CD4-positive, alpha-beta T cell treated with Interleukin-17A for 4 hours (primary cell): ENCODE results near the gene SH2D2A.
A peak's percentile ranks its signal among the peaks of the same experiment; 100 is the strongest.

Source experiments
- DNase-seq: peaks from one replicate; pipeline ENCODE4 v3.0.0-alpha.2; 2020; ENCODE audit warnings: mixed read lengths

SH2D2A gene

DNA sequence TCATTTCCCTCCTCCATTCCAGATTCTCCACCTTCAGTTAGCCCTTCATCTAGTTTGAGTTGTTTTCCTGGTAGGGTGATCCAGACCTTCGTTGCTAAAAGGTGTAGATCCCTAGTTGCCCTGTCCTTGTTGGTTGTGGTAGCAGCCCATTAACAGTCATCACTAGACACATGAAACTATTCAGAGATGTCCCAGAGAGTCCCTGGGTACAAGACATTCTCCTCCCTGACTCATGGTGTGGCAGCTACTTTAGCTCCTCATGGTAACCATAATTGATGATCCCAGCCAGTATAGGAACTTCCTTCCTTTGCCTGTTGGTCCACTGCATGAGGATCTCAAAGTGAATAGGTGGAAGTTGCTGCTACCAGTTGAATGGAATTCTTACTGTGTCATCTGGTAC is 6.0 kb upstream of the SH2D2A start:
- DNase-seq: no peak

DNA sequence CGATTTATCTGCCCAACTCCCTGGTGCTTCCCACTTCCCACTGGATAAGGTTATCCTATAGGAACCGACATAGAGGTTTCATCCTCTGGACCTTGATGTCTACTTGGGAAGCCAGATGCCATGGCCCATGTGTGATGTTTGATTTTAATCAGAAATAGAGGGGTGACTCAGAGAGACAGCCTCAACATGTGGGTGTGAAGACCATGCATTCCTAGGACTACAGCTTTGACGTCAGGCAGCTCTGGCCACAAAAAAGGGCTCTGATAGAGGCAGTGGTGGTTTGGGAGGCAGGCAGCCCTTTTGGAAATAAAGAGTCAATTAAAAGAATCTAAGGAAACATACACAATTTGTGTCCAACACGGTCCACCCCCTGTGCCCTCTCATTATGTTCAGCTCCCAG is 5.2 kb upstream of the SH2D2A start:
- no peak for DNase-seq

DNA sequence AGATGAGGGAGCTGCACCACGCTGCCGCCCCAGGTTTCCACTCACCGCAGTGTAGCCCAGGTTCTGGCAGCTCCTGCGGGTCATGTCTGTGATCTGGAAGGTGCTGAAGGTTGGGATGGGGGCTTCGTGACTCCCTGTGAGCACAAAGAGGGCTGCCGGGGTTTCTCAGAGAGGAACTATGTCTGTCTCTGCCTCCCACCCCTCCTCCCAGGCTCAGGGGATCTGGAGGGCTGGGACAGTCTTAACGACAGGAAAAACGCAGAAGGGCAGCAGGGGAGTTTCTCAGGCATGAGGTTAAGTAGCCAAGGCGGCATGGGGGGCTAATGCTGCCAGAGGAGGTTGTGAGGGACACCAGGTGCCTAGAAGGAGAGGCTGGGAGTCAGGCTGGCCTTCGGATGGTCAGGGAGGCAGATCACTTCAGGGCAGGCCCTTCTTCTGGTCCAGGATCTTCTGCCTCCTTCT is 656 bp downstream of the SH2D2A start:
- no peak for DNase-seq

DNA sequence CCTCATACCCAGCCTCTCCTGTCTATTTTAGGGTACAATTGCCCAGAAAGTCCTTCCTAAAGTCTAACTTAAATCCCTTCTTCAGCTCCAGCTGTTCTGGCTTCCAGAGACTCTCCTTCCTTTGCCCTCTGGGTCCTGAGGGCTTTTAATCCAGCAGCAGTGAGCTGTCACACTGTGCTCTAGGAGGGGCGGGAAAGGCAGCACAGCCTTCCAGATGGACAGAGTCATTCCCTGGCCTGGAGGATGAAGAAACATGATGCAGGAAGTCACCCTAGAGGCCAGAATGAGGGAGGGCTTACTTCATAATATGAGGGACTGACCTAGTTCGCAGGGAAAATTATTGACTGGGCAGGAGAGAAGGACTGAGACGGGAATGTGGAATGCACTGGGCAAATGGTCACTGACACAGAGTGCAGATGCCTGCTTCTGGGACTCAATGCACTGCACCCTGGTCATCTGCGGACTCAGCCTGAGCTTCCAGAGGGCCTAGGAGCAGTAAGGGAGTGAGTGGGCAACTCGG is 1.3 kb downstream of the SH2D2A start:
- no peak for DNase-seq

DNA sequence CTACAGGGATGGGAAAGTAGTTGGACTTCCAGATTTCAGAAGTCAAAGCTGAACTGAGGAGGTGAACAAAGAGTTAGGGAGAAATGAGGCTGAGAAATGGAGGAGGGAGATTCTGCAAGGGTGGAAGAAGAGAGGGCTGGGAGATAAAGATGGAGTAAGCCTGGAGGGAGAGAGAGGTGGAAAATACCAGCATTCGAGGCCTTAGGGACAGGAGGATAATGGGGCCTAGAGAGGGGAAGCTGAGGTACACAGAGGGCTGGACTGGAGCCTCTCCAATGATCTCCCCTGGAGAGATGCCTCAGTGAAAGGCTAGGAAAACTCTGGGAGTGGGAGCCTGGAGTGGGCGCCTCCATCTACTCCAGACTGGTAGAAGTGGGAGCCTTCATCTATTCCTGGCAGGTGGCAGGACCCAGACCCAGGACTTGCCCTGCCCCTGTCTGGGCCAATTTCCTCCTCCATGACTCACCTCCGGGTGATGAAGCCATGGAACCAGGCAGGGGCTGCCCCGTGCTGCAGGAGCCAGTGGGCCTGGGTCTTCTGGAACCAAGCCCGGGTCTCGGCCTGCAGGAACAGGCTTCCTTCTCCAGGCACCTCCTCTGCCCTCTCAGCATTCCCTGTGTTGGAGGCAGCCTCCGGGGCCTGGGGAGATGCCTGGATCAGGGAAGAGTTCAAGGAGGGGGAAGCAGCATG is 1.9 kb downstream of the SH2D2A start:
- peak; percentile 63 for DNase-seq

DNA sequence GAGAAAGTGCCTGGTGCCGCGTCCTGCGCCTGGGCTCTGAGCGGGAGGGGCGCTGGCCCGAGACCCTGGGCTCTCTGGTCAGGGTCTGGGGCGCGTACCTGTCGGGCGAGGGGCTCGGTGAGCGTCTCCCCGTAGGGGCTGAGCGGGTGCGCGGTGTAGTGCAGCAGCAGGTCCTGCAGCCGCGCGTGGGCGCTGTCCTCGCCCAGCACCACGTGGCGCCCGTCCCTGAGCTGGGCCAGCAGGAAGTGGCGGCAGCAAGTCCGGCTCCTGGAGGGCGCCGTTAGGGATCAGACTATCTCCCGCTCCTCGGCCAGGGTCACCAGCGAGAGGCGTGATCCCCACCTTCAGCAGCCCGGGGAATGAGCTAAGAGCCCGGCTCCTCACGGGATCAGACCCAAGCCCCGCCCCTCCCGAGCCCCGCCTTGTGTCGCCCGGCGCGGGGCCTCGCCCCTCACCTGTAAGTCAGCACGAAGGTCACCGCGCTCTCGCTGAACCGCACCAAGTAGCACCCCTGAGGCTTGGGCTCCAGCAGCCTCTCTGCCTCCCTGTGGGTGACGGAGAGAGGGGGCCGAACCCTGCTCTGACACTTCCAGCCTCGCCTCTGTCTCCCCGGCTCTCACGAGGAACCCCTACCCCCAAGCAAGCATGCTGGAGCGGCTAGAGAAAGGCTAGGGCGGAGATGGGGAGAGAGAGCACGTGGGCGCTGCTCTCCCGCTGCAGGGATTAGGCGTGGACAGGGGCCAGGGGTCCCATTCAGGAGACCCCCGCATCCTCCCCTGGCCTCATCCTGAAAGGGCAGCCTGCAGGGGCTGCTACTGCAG is 2.7 kb downstream of the SH2D2A start:
- peak; percentile 85 for DNase-seq

DNA sequence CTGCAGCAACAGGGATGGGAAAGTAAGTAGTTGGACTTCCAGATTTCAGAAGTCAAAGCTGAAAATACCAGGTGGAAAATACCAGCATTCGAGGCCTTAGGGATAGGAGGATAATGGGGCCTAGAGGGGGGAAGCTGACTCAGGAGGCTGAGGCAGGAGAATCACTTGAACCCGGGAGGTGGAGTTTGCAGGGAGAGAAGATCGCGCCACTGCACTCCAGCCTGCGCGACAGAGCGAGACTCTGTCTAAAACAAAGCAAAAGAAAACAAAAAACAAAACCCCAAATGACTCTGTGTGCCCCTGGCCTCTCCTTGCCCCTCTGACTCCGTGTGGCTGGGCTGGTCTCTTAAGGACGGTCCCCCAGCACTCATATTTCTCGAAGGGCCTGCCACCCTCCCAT is 3.4 kb downstream of the SH2D2A start:
- DNase-seq: no peak

DNA sequence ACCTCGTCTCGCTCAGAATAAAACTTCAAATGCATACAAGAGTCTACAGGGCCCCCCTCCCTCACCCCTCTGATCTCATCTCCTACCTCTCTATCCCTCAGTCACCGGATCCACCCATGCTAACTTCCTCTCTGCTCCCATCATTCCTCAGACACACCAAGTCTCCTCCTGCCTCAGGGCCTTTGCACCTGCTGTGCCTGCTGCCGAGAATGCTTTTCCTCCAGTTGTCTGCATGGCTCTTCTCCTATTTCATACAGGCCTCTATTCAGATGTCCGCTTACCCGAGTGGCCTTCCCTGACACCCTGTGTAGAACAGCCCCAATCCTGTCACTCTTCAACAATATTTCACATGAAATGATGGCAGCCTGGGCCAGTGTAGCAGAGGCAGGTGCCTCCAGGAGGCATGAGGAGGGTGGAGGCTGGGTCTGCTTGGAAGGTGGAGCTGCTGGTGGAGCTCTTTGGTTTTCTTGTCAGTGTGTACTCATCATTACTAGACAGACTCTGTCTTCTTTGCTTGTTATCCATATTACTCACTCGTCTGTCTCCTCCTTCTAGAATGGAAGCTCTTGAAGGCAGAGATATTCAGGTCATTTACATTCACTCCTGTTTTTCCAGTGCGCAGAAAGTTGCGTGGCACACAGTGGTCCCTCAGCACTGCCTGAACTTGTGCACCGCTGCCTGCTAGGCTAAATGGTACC is 4.2 kb downstream of the SH2D2A start:
- no peak for DNase-seq

DNA sequence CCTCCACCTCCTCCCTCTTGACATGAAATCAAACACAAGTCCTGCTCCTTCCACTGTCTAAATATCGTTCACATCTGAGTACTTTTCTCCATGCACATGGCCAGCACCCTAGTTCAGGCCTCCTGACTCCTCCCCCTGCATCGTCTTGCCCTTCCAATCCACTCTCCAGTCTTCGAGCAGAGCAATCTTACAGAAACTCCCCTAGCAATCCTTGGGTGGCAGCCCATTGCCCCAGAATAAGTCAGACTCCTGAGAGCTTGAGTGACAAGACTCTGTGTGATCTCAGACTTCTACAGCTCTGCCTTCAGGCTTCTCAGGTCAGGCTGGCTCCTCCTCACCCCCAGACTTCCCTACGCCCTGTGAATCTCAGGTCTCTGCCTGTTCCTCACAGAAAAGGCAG is 5.5 kb downstream of the SH2D2A start:
- no peak for DNase-seq

DNA sequence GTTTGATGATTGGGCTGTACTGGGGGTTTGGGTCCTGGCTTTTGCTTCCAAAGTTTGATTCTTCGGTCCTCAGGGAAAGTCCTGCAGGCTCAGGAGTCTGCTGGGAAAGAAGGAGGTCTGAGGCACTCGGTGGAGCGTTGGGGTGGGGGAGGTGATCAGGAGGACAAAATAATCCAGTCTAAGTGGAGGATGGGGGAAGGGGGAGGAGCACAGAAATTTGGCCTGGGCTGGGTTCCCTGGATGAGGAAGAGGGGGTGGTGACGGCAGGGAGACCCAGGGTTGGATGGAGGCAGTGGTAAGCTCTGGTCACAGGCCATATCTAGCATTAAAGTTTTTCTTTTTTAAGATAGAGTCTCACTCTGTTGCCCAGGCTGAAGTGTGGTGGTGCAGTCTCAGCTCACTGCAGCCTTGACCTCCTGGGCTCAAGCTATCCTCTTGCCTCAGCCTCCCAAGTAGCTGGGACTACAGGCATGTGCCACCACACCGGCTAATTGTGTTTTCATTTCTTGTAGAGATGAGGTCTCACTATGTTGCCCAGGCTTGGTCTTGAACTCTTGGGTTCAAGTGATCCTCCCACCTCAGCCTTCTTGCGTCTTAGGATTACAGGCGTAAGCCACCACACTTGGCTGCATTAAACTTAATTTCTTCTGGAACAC is 6.8 kb downstream of the SH2D2A start:
- DNase-seq: no peak

DNA sequence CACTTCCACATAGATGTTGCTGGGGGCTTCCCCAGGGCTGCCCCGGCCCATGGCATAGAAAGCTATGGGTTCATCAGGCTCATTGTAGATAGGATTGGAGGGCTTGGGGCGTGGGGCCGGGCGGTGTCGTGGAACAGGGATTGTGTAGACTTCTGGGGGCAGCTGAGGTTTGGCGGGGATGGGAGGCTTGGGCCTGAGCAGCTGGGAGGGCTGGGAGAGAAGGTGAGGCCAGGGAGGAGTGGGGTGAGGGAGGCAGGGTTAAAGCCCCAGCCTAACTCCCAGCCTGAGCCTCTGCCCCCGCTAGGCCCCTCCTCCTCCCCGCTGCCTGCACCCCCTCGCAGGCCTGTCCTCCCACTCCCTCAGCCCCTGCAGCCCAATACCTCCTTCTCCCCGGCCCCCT is 7.4 kb downstream of the SH2D2A start:
- no peak for DNase-seq

DNA sequence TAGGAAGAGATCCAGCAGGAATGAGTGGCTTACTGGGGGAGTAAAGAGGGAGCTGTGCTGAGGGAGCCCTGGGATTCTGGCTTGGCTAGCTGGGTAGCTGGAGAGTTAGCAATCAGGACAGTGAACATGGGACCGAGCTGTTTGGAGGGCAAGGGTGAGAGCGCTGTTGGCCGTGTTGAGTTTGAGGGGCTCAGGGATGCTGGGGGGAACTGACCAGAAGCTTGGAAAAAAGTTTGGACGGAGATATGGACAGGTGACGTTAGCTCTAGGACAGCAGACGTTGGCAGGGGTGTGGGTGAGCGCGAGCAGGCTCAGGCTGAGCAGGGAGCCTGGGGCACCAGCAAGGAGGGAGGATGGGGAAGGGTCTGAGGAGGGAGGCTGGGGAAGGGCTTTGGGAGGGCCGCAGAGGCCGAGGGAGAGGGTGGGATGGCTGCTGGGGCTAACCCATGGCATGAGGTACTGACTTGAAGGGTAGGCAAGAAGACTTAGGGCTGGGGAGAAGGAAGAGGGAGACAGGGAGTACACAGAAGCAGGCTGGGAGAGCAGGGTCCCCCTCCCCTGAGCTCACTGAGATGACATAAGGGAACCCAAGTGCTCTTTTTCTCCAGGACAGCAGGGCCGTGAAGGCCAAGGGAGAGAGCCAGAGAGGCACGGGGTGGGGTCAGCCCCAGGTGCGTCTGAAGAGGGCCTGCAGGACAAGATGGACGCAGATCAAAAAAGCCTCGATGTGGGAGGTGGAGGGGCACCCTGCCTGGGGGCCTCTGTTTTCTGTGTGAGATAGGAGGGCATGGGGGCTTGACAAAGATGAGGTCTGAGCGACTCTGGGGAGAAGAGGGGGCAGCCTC is 8.2 kb downstream of the SH2D2A start:
- DNase-seq: no peak

DNA sequence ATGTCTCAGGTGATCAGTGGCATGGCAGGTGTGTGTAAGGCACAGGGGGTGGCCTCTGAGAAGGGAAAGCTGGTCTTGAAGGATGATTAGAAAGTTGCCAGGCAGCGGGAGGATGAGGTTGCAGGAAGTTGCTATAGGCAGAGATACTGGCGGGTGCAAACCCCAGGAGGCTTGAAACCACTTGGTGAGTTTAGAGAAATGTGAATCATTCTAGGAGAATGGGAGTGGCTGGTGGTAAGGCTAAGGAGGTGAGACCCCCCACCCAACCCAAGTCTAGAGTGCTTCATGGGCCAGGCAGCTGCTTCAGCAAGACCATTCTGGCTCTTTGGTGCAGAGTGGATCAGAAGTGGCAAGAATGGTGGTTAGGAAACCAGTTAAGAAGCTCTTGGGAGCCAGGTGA is 9.0 kb downstream of the SH2D2A start:
- peak; percentile 24 for DNase-seq

DNA sequence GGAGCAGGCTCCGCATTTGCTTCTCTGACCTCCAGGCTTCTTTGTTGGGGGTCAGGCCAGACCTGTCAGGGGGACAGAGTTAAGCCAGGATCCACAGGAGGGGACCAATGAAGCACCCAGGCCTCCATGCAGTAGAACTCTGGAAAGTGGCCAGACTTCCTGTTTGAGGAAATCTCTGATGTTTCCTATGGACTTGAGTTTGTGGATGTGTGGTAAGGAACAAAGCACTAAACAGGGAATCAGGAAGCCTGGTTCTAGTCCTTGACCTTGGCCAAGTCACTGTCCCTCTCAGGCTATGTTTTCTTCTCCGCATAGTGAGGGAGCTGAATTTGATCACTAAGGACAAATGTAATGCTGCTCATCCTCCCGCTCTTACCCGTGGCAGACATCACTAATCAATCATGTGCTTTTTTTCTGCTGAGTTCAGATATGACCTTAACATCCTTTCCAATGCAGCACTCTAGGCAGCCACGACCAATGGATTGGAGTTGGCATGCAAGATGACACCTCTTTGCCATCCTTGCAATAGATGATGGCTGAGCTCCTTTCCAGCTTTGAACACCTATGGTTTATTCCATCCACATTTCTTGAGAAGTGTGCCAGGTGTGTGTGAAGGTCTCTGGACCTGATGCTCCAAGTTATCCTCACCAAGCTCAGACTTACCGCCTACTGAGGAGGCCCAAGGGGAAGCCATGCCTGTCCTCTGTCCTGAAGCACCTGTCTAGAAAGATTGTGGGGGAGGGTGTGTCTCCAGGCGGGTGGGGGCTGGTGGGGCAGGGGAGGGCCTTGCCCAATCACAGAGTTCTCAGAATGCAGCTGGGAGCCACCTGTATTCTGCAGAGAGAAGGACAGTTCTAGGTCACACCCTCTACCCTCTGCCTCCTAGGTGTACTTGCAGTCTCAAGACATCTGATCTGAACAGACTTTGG is 9.9 kb downstream of the SH2D2A start:
- DNase-seq: no peak

DNA sequence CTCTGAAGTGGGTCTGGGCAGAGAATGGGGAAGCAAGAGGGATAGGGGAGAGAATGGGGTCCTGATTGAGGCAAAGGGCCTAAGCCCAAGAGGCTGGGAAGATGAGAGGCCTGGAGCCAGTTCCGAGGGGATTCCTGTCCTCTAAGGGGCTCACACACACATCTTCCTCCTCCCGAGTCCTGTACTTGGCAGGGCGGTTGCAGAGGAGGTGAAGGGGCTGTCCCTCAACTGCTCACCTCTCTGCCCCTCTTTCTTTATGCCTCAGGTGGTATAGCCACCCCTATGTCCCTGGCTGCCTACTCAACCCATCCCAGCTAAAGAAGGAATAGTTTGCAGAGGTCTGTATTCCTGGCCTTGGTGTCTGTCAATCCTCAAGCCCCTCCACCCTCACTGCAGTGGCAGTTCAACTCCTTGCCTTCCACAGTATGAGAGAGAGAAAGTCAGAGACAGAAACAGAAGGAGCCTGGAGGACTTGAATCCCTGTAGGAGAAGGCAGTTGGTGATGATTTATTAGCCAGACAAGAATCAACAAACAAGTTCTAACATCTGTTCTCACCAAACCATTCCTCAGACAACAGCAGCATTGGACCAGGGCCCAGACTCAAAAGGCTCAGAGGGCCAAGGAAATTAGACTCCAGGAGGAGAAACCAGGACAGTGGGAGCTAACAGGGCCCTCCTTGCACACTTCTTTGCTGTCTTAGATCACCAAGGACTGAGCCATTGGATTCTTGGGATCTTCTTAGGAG is 10.7 kb downstream of the SH2D2A start:
- DNase-seq: no peak

DNA sequence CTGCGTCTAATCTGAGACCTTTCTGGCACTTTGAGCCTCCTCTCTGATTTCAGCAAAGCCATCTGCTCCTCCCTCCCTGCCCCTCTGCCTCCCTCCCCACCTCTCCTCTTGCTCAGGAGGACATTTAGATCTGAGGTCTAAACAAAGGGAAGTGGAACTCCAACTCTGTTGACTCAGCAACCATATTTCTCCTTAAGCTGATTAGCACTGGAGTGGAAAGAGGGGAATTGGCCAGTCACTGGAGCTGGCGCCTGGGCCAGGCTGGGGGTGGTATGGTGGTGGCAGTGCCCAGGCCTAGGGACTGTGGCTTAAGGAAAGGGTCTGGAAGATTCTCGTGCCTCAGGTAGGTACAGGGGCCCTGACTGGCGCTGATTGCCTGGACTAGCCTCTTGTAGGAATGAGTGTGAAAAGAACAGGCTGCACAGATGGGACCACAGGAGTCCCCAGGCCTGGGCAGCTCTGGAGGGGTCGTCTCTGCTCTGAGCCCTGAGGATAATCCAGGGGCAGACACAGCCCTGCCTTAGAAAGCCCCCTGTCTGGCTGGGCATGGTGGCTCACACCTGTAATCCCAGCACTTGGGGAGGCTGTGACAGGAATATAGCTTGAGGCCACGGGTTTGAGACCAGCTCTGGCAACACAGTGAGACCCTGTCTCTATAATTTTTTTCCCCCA is 11.9 kb downstream of the SH2D2A start:
- no peak for DNase-seq

DNA sequence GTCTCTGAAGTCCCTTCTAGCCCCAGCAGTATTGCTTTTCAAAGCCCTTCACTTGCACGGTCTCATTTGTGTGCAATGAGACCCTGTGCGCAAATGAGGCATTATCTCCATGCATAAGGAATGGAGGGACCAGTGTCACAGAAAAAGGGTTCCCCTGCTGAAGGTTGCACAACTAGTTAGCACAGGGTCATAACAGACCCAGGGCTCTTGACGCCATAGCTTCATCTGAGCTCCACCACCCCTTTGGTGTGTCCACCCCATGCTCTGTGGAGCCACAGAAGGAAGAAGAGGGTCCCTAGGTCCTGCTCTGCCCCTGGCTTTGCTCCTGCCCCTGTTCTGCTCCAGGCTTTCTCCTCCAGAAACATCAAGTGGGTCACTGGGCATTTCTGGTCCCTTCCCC is 12.6 kb downstream of the SH2D2A start:
- DNase-seq: no peak

DNA sequence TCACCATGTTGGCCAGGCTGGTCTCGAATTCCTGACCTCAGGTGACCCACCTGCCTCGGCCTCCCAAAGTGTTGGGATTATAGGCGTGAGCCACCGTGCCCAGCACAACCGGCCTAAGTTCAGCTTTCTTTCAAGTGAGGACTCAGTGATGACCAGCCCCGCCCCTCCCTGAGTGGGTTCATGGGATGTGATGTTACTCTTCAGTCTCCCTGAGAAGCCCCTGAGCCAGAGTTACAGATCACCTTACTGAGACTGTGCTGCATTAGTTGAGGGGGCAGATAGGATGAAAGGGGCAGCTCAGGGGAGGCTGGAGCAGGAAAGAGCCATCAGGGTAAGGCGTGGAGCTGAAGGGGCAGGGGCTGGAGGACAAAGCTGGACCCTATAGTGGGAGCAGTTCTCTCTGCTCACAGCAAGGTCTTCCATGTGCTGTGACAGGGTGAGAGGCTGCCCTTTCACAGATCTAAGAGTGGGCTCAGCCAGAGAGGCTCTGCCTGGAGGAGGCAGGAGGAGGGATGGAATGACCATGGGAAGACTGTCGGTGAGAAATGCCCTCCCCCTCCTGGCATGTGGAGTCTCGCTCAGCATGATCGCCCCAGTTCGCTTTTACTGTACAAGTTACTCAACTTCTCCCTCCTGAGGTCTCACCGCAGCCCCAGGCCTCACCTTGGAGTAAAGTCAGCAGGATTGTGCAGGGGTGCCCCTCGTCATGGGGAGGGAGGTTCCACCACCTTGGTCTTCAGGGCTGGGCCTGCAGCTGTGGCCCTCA is 13.4 kb downstream of the SH2D2A start:
- DNase-seq: no peak

DNA sequence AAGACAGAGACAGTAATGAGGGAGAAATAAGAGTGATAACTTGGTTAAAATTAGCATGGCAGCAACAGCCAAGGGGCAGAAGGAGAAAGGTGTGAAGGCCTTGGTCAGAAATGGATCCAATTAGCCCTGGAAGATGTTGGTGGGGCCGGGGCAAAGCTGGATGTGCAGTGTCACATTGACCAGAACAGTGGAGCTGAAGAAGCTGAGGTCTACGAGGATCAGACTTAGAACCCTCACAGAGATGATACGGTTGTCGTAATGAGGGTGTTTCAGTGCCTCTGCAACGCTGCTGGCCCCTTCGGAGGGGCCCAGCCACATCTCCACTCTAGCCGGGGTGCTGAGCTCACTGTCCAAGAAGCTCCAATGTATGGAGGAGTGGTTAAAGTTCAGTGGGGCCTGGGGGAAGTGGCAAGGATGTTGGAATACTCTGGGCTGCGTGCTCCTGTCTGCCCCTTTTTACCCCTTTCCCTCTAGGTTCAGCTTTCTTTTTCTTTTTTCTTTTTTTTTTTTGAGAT is 14.2 kb downstream of the SH2D2A start:
- no peak for DNase-seq
